Mucosa of descending colon (tissue), 3 donors: ENCODE measurements around the gene WWC2. TPM values are rescaled to one million over a fixed set of nuclear protein-coding genes. Genes with fewer than 3 reads are reported as not detected.

Experiments
- ATAC-seq: fragments of 200-7000 bp; cut with Tn5 transposase; one replicate; pipeline ENCODE4 v1.9.1; 2020; ENCODE audit warnings: mild to moderate bottlenecking, moderate library complexity
- DNase-seq, 3 donors: peaks; one replicate each; pipeline ENCODE4 v3.0.0-alpha.2; 2020
- H3K36me3 ChIP-seq: fragments of 200-600 bp; one replicate; pipeline ENCODE4 v1.8.0; 2021; ENCODE audit warnings: low read depth, mild to moderate bottlenecking
- H3K4me1 ChIP-seq: fragments of 200-600 bp; one replicate; pipeline ENCODE4 v1.8.0; 2021; ENCODE audit warnings: low read depth, mild to moderate bottlenecking
- H3K4me3 ChIP-seq: fragments of 200-600 bp; one replicate; pipeline ENCODE4 v1.8.0; 2021; ENCODE audit warnings: mild to moderate bottlenecking
- H3K9me3 ChIP-seq: fragments of 200-600 bp; one replicate; pipeline ENCODE4 v1.8.0; 2021; ENCODE audit warnings: mild to moderate bottlenecking
- intact Hi-C, 2 donors: fragments of 100-400 bp; cut with DNase I in 1 of 2; cut with micrococcal nuclease in 1 of 2; formaldehyde crosslinking; loops; one replicate each; pipeline versions ENCODE4 v1.11.0 to v1.11.1; 2022; cut with DNase I, micrococcal nuclease
- total RNA-seq, 3 donors: library from RNA; stranded (reverse); fragmentation: NEBNext Ultra II Directional in 2 of 3; extraction: Animal tissue kit (Norgen Biotek cat#: 25700) in 2 of 3; gene quantifications; one replicate each; pipeline versions ENCODE4 v1.2.1 to v1.2.4, GENCODE V29; 2021 to 2023
- TF ChIP-seq, protein P1 (sequence below): fragments of 200-600 bp; IDR thresholded peaks from one replicate; pipeline ENCODE4 v1.8.0; 2022; ENCODE audit warnings: antibody characterized with exemption, mild to moderate bottlenecking
- donor health status: DM: no; HTN: no; CAD: no; lungs with moderate emphysema.
- donor health status: DM: no; HTN: no; CAD: no.
- donor health status: DM: no; HTN: yes; CAD: no.

Gene WWC2
- total RNA-seq, 3 donors from 2014 or later = 6.4 to 31.2 (median 7.7) TPM

DNA sequence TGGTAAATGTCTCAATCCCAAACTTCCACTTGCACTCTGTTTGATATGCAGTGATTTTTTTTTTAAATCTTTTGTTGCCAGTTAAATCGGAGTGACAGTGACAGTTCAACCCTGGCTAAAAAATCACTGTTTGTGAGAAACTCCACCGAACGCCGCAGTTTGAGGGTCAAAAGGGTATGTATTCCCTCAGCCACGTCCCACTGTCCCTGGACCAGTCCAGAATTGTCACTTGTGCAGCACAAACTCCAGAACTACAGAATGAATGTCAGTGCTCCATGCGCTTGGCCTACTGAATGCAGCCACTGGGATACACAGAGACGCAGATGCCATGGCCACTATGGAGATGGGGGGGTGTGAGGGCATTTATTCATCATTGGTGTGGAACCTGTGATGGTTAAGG, 186.8 kb downstream of the WWC2 start:
- intact Hi-C loops = no loop called here
- ATAC-seq (no peak), DNase-seq (no peak)
- H3K4me3 ChIP-seq = no peak overlapping the region
- TF ChIP-seq, protein P1, sequence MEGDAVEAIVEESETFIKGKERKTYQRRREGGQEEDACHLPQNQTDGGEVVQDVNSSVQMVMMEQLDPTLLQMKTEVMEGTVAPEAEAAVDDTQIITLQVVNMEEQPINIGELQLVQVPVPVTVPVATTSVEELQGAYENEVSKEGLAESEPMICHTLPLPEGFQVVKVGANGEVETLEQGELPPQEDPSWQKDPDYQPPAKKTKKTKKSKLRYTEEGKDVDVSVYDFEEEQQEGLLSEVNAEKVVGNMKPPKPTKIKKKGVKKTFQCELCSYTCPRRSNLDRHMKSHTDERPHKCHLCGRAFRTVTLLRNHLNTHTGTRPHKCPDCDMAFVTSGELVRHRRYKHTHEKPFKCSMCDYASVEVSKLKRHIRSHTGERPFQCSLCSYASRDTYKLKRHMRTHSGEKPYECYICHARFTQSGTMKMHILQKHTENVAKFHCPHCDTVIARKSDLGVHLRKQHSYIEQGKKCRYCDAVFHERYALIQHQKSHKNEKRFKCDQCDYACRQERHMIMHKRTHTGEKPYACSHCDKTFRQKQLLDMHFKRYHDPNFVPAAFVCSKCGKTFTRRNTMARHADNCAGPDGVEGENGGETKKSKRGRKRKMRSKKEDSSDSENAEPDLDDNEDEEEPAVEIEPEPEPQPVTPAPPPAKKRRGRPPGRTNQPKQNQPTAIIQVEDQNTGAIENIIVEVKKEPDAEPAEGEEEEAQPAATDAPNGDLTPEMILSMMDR = no peak
- H3K4me1 ChIP-seq = no peaks in the 10 kb centered on the region
- H3K9me3 ChIP-seq = no peaks in the 10 kb centered on the region
- no peaks in the 10 kb centered on the region for H3K36me3 ChIP-seq

GRCh38 chr4:183286590-183287308, 187.7 kb downstream of the WWC2 start:
- ATAC-seq (no peak), DNase-seq (no peak)
- no peaks in the 10 kb centered on the region for H3K4me1 ChIP-seq
- intact Hi-C loops = no loop called here
- no peak overlapping the region for H3K4me3 ChIP-seq
- TF ChIP-seq, protein P1 = no peak
- no peaks in the 10 kb centered on the region for H3K9me3 ChIP-seq
- H3K36me3 ChIP-seq = no peaks in the 10 kb centered on the region

DNA sequence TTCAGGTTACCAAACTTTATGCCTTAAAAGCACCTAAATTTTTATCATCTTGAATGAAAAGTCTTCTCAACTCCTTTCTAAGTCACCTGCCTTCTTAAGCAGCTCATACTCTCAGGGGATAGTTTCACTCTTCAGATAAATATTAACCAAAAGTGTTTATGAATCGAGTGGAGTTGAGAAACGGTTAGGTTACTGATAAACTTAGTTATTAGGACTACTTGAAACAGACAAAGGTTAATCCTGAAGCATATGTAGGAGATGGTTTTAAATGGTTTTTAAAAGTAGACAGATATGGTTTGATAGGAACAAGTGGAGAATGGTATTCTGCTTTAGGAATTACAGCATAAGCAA, 188.2 kb downstream of the WWC2 start:
- ATAC-seq (no peak), DNase-seq (no peak)
- Histone ChIP-seq H3K4me1 (no peaks in the 10 kb centered on the region), H3K36me3 (no peaks in the 10 kb centered on the region), H3K4me3 (no peak overlapping the region), H3K9me3 (no peaks in the 10 kb centered on the region)
- intact Hi-C loops = no loop called here
- TF ChIP-seq, protein P1 = no peak

- ATAC-seq (no peak), DNase-seq (no peak)
- TF ChIP-seq, protein P1 = no peak
- intact Hi-C loops = no loop called here
- Histone ChIP-seq H3K9me3 (no peaks in the 10 kb centered on the region), H3K36me3 (no peaks in the 10 kb centered on the region), H3K4me1 (no peaks in the 10 kb centered on the region), H3K4me3 (no peak overlapping the region)
Observed at GRCh38 chr4:183287677-183288076, 188.6 kb downstream of the WWC2 start.

GRCh38 chr4:183288955-183289354, 189.9 kb downstream of the WWC2 start:
- Histone ChIP-seq H3K4me3 (no peak overlapping the region), H3K4me1 (no peaks in the 10 kb centered on the region), H3K9me3 (no peaks in the 10 kb centered on the region), H3K36me3 (no peaks in the 10 kb centered on the region)
- DNase-seq (no peak), ATAC-seq (no peak)
- TF ChIP-seq, protein P1 = no peak
- intact Hi-C loops = no loop called here

- Histone ChIP-seq H3K4me1 (no peaks in the 10 kb centered on the region), H3K36me3 (no peaks in the 10 kb centered on the region), H3K4me3 (no peak overlapping the region), H3K9me3 (no peaks in the 10 kb centered on the region)
- ATAC-seq = peak; percentile 50
- TF ChIP-seq, protein P1 = no peak
- no peak for DNase-seq
- intact Hi-C loops = no loop called here
Observed at GRCh38 chr4:183289688-183290087, 190.6 kb downstream of the WWC2 start.
